Caco-2 (cell line): ENCODE measurements around the gene EEF1E1. TPM values are rescaled to one million over a fixed set of nuclear protein-coding genes. Genes with fewer than 3 reads are reported as not detected.

Source experiments
- BruUV-seq: library from RNA; stranded (reverse); fragments of 400-500 nt; replicated peaks from 2 replicates; lab custom pipeline; 2021; lab: Mats Ljungman, UMichigan
- CTCF ChIA-PET: fragments of 300-600 bp; sonication (Branson Sonifier 250); formaldehyde crosslinking; loops from one replicate; lab custom pipeline; 2022; ENCODE audit warnings: antibody characterized with exemption; lab: Charles Lee
- POLR2A ChIA-PET: fragments of 300-600 bp; sonication (Branson Sonifier 250); formaldehyde crosslinking; loops from one replicate; lab custom pipeline; 2022; ENCODE audit warnings: antibody characterized with exemption; lab: Charles Lee
- DNase-seq, 2 experiments: peaks; one replicate each; pipeline versions ENCODE4 v3.0.0 to v3.0.0-alpha.2; 2020 to 2022
- H3K27me3 ChIP-seq: replicated peaks from 2 replicates; pipeline ENCODE4 v1.6.0; 2011; ENCODE audit warnings: low read length; ENCODE audit not compliant: control insufficient read depth, insufficient read depth
- H3K36me3 ChIP-seq: 2 replicates; pipeline ENCODE4 v1.5.1; 2011; ENCODE audit warnings: low read length; ENCODE audit not compliant: control insufficient read depth, insufficient read depth
- H3K4me1 ChIP-seq: fragments of 250-450 bp; sonication (Bioruptor Pico); 2 replicates; pipeline ENCODE4 v1.5.1; 2020; ENCODE audit warnings: mild to moderate bottlenecking
- H3K4me3 ChIP-seq: 2 replicates; pipeline ENCODE4 v1.5.1; 2011; ENCODE audit warnings: low read depth, mild to moderate bottlenecking, control low read depth, low read length
- H3K9me3 ChIP-seq: fragments of 250-450 bp; sonication (Bioruptor Pico); 2 replicates; pipeline ENCODE4 v1.5.1; 2020; ENCODE audit warnings: mild to moderate bottlenecking, moderate library complexity
- H3K27ac Mint-ChIP-seq: one replicate; pipeline ENCODE4 v1.8.0; 2022; ENCODE audit warnings: mixed read lengths; ENCODE audit not compliant: unreplicated experiment
- H3K27me3 Mint-ChIP-seq: one replicate; pipeline ENCODE4 v1.8.0; 2022; ENCODE audit warnings: mixed read lengths; ENCODE audit not compliant: insufficient read depth, unreplicated experiment
- H3K36me3 Mint-ChIP-seq: one replicate; pipeline ENCODE4 v1.8.0; 2022; ENCODE audit warnings: mild to moderate bottlenecking, mixed read lengths; ENCODE audit not compliant: insufficient read depth, unreplicated experiment
- H3K4me1 Mint-ChIP-seq: one replicate; pipeline ENCODE4 v1.8.0; 2022; ENCODE audit warnings: low read depth, mixed read lengths; ENCODE audit not compliant: unreplicated experiment
- H3K4me3 Mint-ChIP-seq: one replicate; pipeline ENCODE4 v1.8.0; 2022; ENCODE audit warnings: mild to moderate bottlenecking, moderate library complexity, mixed read lengths; ENCODE audit not compliant: unreplicated experiment
- H3K9me3 Mint-ChIP-seq: one replicate; pipeline ENCODE4 v1.8.0; 2022; ENCODE audit warnings: mixed read lengths; ENCODE audit not compliant: unreplicated experiment
- intact Hi-C: fragments of 100-400 bp; cut with micrococcal nuclease; formaldehyde crosslinking; loops from one replicate; pipeline ENCODE4 v1.10.0; 2022; ENCODE audit not compliant: unreplicated experiment
- total RNA-seq: library from RNA; stranded (reverse); gene quantifications from 2 replicates; pipeline ENCODE4 v1.2.3, GENCODE V29; 2022
- TF ChIP-seq, protein P1 (sequence below), 2 experiments: fragments of 200-600 bp in 1 of 2; IDR thresholded peaks; 1 replicate in 1 of 2; 2 replicates in 1 of 2; pipeline versions ENCODE4 v1.5.1 to v1.8.0; 2011 to 2022; ENCODE audit warnings: antibody characterized with exemption in 1 of 2, control low read depth in 1 of 2, inconsistent platforms in 1 of 2, low read depth in 1 of 2, low read length in 1 of 2, mild to moderate bottlenecking in 1 of 2, moderate library complexity in 1 of 2; ENCODE audit not compliant: insufficient read depth in 1 of 2, severe bottlenecking in 1 of 2, unreplicated experiment in 1 of 2

The EEF1E1 gene
- total RNA-seq, 1 experiment from 2014 or later = 60.3 TPM

- peaks cover 5% of the 10 kb centered on the region; the same call in 1 of the 2 replicates for H3K4me1 ChIP-seq
- DNase-seq = no peak
- BruUV-seq = no TSS peak
- no peaks in the 10 kb centered on the region for H3K9me3 ChIP-seq
- TF ChIP-seq, protein P1, sequence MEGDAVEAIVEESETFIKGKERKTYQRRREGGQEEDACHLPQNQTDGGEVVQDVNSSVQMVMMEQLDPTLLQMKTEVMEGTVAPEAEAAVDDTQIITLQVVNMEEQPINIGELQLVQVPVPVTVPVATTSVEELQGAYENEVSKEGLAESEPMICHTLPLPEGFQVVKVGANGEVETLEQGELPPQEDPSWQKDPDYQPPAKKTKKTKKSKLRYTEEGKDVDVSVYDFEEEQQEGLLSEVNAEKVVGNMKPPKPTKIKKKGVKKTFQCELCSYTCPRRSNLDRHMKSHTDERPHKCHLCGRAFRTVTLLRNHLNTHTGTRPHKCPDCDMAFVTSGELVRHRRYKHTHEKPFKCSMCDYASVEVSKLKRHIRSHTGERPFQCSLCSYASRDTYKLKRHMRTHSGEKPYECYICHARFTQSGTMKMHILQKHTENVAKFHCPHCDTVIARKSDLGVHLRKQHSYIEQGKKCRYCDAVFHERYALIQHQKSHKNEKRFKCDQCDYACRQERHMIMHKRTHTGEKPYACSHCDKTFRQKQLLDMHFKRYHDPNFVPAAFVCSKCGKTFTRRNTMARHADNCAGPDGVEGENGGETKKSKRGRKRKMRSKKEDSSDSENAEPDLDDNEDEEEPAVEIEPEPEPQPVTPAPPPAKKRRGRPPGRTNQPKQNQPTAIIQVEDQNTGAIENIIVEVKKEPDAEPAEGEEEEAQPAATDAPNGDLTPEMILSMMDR (IDR thresholded peaks at IDR 0.05; ENCODE audit: insufficient read depth in 1 of 2, low read depth in 1 of 2, low read length in 1 of 2, severe bottlenecking in 1 of 2, unreplicated experiment in 1 of 2) = no peak
- intact Hi-C loops = loop anchor here (2.0 to 10.0 kb wide), 5 partner anchors 24 to 852 kb away; no protein-coding TSS in a partner anchor
- Mint-ChIP-seq H3K27ac (no peak overlapping the region), H3K9me3 (no peaks in the 10 kb centered on the region), H3K27me3 (no peaks in the 10 kb centered on the region), H3K36me3 (no peaks in the 10 kb centered on the region), H3K4me1 (peaks cover 13% of the 10 kb centered on the region), H3K4me3 (no peak overlapping the region)
- ChIA-PET CTCF (interaction anchor here (1.4 to 2.6 kb wide), 5 partner anchors 28 to 577 kb away, joined by 4 to 91 read pairs (median 10); partner anchors contain the start of gene EEF1E1), POLR2A (no interaction called here)
- H3K27me3 ChIP-seq = no peaks in the 10 kb centered on the region
- H3K36me3 ChIP-seq = no peaks in the 10 kb centered on the region
- H3K4me3 ChIP-seq = no peak overlapping the region
These were observed 28.1 kb upstream of the EEF1E1 start for GRCh38 chr6:8130399-8130798.

DNA sequence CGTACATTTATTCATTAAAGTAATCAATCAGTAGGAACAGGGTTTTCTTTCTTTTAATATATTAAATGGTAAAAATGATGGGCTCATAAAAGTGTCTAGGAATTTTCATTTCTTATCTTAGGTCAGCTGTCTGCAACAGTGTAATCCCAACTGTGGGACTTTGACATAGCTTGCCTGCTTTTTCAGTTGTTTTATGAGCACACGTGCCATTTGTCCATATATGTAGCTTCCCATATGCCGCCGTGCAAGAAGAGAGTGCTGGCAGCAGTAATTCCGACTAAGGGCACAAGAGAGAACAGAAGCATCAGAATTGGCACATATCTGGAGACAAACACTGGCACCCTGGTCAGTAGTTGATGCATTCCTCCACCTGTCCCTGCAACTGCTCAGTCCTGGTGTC, 20.9 kb upstream of the EEF1E1 start:
- Histone ChIP-seq H3K4me3 (no peak overlapping the region), H3K4me1 (peaks cover 8% of the 10 kb centered on the region), H3K9me3 (no peaks in the 10 kb centered on the region), H3K36me3 (no peaks in the 10 kb centered on the region), H3K27me3 (no peaks in the 10 kb centered on the region)
- TF ChIP-seq, protein P1 (IDR thresholded peaks at IDR 0.05; ENCODE audit: insufficient read depth in 1 of 2, low read depth in 1 of 2, low read length in 1 of 2, severe bottlenecking in 1 of 2, unreplicated experiment in 1 of 2) = no peak
- intact Hi-C loops = no loop called here
- H3K27me3 Mint-ChIP-seq = no peaks in the 10 kb centered on the region
- H3K9me3 Mint-ChIP-seq = no peaks in the 10 kb centered on the region
- BruUV-seq = no TSS peak
- ChIA-PET CTCF (no interaction called here), POLR2A (no interaction called here)
- no peak overlapping the region for H3K27ac Mint-ChIP-seq
- DNase-seq = no peak
- no peak overlapping the region for H3K4me3 Mint-ChIP-seq
- H3K36me3 Mint-ChIP-seq = no peaks in the 10 kb centered on the region
- peaks cover 12% of the 10 kb centered on the region for H3K4me1 Mint-ChIP-seq

DNA sequence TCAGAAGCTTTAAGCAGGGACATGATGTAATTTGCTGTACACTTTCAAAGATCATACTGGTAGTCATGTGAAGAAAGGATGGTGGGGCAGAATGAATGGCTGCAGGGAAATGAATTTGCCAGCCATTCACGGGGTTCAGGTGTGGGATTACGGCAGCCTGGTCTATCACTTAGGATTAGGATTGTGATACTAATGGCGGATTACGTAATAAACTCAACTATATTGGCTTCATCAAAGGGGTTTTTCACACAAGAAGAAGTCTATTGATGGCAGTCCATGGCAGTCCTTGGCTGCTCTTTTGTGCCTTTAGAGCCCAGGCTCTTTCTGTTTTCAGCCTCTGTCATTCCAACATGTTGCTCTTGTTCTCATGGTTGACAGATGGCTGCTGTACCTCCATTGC, 12.6 kb upstream of the EEF1E1 start:
- no peaks in the 10 kb centered on the region; the same call in 1 of the 2 replicates for H3K4me1 ChIP-seq
- no peaks in the 10 kb centered on the region for H3K27me3 ChIP-seq
- H3K9me3 ChIP-seq = no peaks in the 10 kb centered on the region
- H3K4me1 Mint-ChIP-seq = peaks cover 7% of the 10 kb centered on the region
- CTCF ChIA-PET = no interaction called here
- no peak overlapping the region for H3K27ac Mint-ChIP-seq
- H3K4me3 ChIP-seq = no peak overlapping the region
- TF ChIP-seq, protein P1 (IDR thresholded peaks at IDR 0.05; ENCODE audit: insufficient read depth in 1 of 2, low read depth in 1 of 2, low read length in 1 of 2, severe bottlenecking in 1 of 2, unreplicated experiment in 1 of 2) = no peak
- intact Hi-C loops = no loop called here
- BruUV-seq = no TSS peak
- no peaks in the 10 kb centered on the region for H3K36me3 Mint-ChIP-seq
- no peaks in the 10 kb centered on the region for H3K27me3 Mint-ChIP-seq
- no peak overlapping the region for H3K4me3 Mint-ChIP-seq
- H3K9me3 Mint-ChIP-seq = no peaks in the 10 kb centered on the region
- POLR2A ChIA-PET = no interaction called here
- H3K36me3 ChIP-seq = no peaks in the 10 kb centered on the region
- no peak for DNase-seq
